Loucy (cell line): ENCODE results near the gene BEAN1.
A peak's percentile ranks its signal among the peaks of the same experiment; 100 is the strongest.

Source experiments
- H2AFZ ChIP-seq: fragments of 200-600 bp; sonication (generic); 2 replicates; pipeline ENCODE4 v1.6.0; 2016; ENCODE audit warnings: antibody characterized with exemption, mild to moderate bottlenecking, low read length, moderate library complexity
- H3F3A ChIP-seq: fragments of 200-600 bp; 2 replicates; pipeline ENCODE4 v1.6.0; 2016; ENCODE audit warnings: antibody characterized with exemption, low read depth, mild to moderate bottlenecking
- H3K27me3 ChIP-seq: fragments of 200-600 bp; sonication (generic); 2 replicates; pipeline ENCODE4 v1.6.1; 2014; ENCODE audit warnings: low read length, mild to moderate bottlenecking; ENCODE audit not compliant: insufficient read depth, poor library complexity, severe bottlenecking
- H3K36me3 ChIP-seq: fragments of 200-600 bp; sonication (generic); 2 replicates; pipeline ENCODE4 v1.6.1; 2016; ENCODE audit warnings: low read length; ENCODE audit not compliant: insufficient read depth
- H3K4me1 ChIP-seq: fragments of 200-600 bp; sonication (generic); 2 replicates; pipeline ENCODE4 v1.5.1; 2014; ENCODE audit warnings: low read length, mild to moderate bottlenecking; ENCODE audit not compliant: insufficient read depth, poor library complexity, severe bottlenecking
- H3K4me2 ChIP-seq: fragments of 200-600 bp; sonication (generic); 2 replicates; pipeline ENCODE4 v1.6.0; 2014; ENCODE audit warnings: antibody characterized with exemption, low read length, low read depth, mild to moderate bottlenecking; ENCODE audit not compliant: poor library complexity, severe bottlenecking
- H3K4me3 ChIP-seq: fragments of 200-600 bp; sonication (generic); 2 replicates; pipeline ENCODE4 v1.5.1; 2014; ENCODE audit warnings: low read length, mild to moderate bottlenecking, mixed read lengths; ENCODE audit not compliant: poor library complexity, severe bottlenecking
- H3K79me2 ChIP-seq: fragments of 200-600 bp; sonication (generic); 2 replicates; pipeline ENCODE4 v1.6.1; 2014; ENCODE audit warnings: low read length; ENCODE audit not compliant: insufficient read depth
- H3K9ac ChIP-seq: fragments of 200-600 bp; sonication (generic); 2 replicates; pipeline ENCODE4 v1.6.0; 2014; ENCODE audit warnings: mild to moderate bottlenecking, low read depth, low read length, moderate library complexity; ENCODE audit not compliant: poor library complexity, severe bottlenecking
- H3K9me2 ChIP-seq: fragments of 200-600 bp; sonication (generic); replicated peaks from 2 replicates; pipeline ENCODE4 v1.6.1; 2016; ENCODE audit warnings: low read depth, low read length, mixed read lengths
- H3K9me3 ChIP-seq: fragments of 200-600 bp; sonication (generic); 2 replicates; pipeline ENCODE4 v1.6.1; 2014; ENCODE audit warnings: mild to moderate bottlenecking, antibody characterized with exemption, low read length, low read depth; ENCODE audit not compliant: insufficient read depth
- H4K20me1 ChIP-seq: fragments of 200-600 bp; sonication (generic); 2 replicates; pipeline ENCODE4 v1.6.0; 2014; ENCODE audit warnings: antibody characterized with exemption, low read length, mild to moderate bottlenecking; ENCODE audit not compliant: insufficient read depth, poor library complexity, severe bottlenecking
- CTCF ChIP-seq: fragments of 200-600 bp; sonication (generic); conservative IDR thresholded peaks from 2 replicates; pipeline ENCODE4 v1.5.1; 2014; ENCODE audit warnings: mild to moderate bottlenecking, antibody characterized with exemption, low read length
- EZH2phosphoT487 ChIP-seq: fragments of 200-600 bp; IDR thresholded peaks from 2 replicates; pipeline ENCODE4 v1.6.1; 2018; ENCODE audit warnings: antibody characterized with exemption, mild to moderate bottlenecking, moderate library complexity, borderline replicate concordance

The BEAN1 gene

GRCh38 chr16:66516808-66517585 lies 89.9 kb downstream of the BEAN1 start:
- no peak for TF ChIP-seq EZH2phosphoT487
- no peak for TF ChIP-seq CTCF
- H2AFZ ChIP-seq, result peak overlapping the region; percentile 10; the same call in 1 of the 2 replicates
- H3K9me2 ChIP-seq, result no peaks in the 10 kb centered on the region
- peaks cover 6% of the 10 kb centered on the region; the same call in 1 of the 2 replicates for H3F3A ChIP-seq
- peaks cover 8% of the 10 kb centered on the region; the same call in 1 of the 2 replicates for H3K79me2 ChIP-seq
- H3K4me3 ChIP-seq, result peak overlapping the region; percentile 60
- no peaks in the 10 kb centered on the region for H3K9me3 ChIP-seq
- H3K36me3 ChIP-seq, result no peaks in the 10 kb centered on the region; the same call in 1 of the 2 replicates
- no peaks in the 10 kb centered on the region for H4K20me1 ChIP-seq
- peak overlapping the region; percentile 76 for H3K4me2 ChIP-seq
- H3K27me3 ChIP-seq, result no peaks in the 10 kb centered on the region
- H3K4me1 ChIP-seq, result peaks cover 54% of the 10 kb centered on the region
- peak overlapping the region; percentile 75 for H3K9ac ChIP-seq

- peaks cover 6% of the 10 kb centered on the region; the same call in 1 of the 2 replicates for H3F3A ChIP-seq
- H3K79me2 ChIP-seq, result peaks cover 8% of the 10 kb centered on the region; the same call in 1 of the 2 replicates
- no peaks in the 10 kb centered on the region; the same call in 1 of the 2 replicates for H3K36me3 ChIP-seq
- H3K4me3 ChIP-seq, result peak overlapping the region; percentile 60
- no peaks in the 10 kb centered on the region for H4K20me1 ChIP-seq
- H3K4me1 ChIP-seq, result peaks cover 57% of the 10 kb centered on the region
- peak overlapping the region; percentile 76 for H3K4me2 ChIP-seq
- H2AFZ ChIP-seq, result no peak overlapping the region
- no peaks in the 10 kb centered on the region for H3K27me3 ChIP-seq
- H3K9me2 ChIP-seq, result no peaks in the 10 kb centered on the region
- H3K9me3 ChIP-seq, result no peaks in the 10 kb centered on the region
- peak overlapping the region; percentile 75 for H3K9ac ChIP-seq
- TF ChIP-seq EZH2phosphoT487, result no peak
- no peak for TF ChIP-seq CTCF
These were observed 90.6 kb downstream of the BEAN1 start for GRCh38 chr16:66517586-66518263.

GRCh38 chr16:66519482-66520373 lies 92.6 kb downstream of the BEAN1 start:
- Histone ChIP-seq H3K4me1 (peaks cover 76% of the 10 kb centered on the region), H3K9ac (no peak overlapping the region), H2AFZ (no peak overlapping the region), H3K4me2 (no peak overlapping the region), H3F3A (peaks cover 19% of the 10 kb centered on the region), H3K36me3 (no peaks in the 10 kb centered on the region; the same call in 1 of the 2 replicates), H3K79me2 (peaks cover 8% of the 10 kb centered on the region; the same call in 1 of the 2 replicates), H4K20me1 (no peaks in the 10 kb centered on the region), H3K4me3 (no peak overlapping the region), H3K27me3 (no peaks in the 10 kb centered on the region), H3K9me3 (no peaks in the 10 kb centered on the region), H3K9me2 (no peaks in the 10 kb centered on the region)
- no peak for TF ChIP-seq EZH2phosphoT487
- TF ChIP-seq CTCF, result no peak
